HFFc6 (cell line): ENCODE results near the gene HEMGN. TPM values are rescaled to one million over a fixed set of nuclear protein-coding genes. Genes with fewer than 3 reads are reported as not detected.
A peak's percentile ranks its signal among the peaks of the same experiment; 100 is the strongest.

Experiments used
- DNase-seq: peaks from one replicate; pipeline ENCODE4 v3.0.0-alpha.2; 2018
- H3K27ac Mint-ChIP-seq: 2 replicates; pipeline ENCODE4 v1.8.0; 2020; ENCODE audit warnings: mild to moderate bottlenecking, mixed read lengths
- H3K27me3 Mint-ChIP-seq: 2 replicates; pipeline ENCODE4 v1.8.0; 2021; ENCODE audit warnings: mild to moderate bottlenecking, moderate library complexity, mixed read lengths; ENCODE audit not compliant: insufficient read depth
- H3K36me3 Mint-ChIP-seq: 2 replicates; pipeline ENCODE4 v1.8.0; 2021; ENCODE audit warnings: low read depth, mixed read lengths
- H3K4me1 Mint-ChIP-seq: 2 replicates; pipeline ENCODE4 v1.8.0; 2020; ENCODE audit warnings: low read depth, mixed read lengths
- H3K4me3 Mint-ChIP-seq: 2 replicates; pipeline ENCODE4 v1.8.0; 2020; ENCODE audit warnings: mild to moderate bottlenecking, moderate library complexity, mixed read lengths
- H3K9me3 Mint-ChIP-seq: 2 replicates; pipeline ENCODE4 v1.8.0; 2020; ENCODE audit warnings: mild to moderate bottlenecking, mixed read lengths
- total RNA-seq, 6 experiments: library from RNA; stranded (reverse); fragmentation: NEBNext Ultra II Directional; extraction: Animal tissue kit (Norgen Biotek cat#: 25700); gene quantifications; 2 replicates in 1 of 6; 3 replicates in 5 of 6; pipeline ENCODE4 v1.2.3, GENCODE V29; 2021
- TF ChIP-seq, protein P1 (sequence below): fragments of 200-600 bp; sonication (generic); IDR thresholded peaks from 2 replicates; pipeline ENCODE4 v1.5.0; 2021; ENCODE audit warnings: antibody characterized with exemption, mild to moderate bottlenecking

Gene HEMGN
- total RNA-seq, 6 experiments from 2014 or later = not detected

DNA sequence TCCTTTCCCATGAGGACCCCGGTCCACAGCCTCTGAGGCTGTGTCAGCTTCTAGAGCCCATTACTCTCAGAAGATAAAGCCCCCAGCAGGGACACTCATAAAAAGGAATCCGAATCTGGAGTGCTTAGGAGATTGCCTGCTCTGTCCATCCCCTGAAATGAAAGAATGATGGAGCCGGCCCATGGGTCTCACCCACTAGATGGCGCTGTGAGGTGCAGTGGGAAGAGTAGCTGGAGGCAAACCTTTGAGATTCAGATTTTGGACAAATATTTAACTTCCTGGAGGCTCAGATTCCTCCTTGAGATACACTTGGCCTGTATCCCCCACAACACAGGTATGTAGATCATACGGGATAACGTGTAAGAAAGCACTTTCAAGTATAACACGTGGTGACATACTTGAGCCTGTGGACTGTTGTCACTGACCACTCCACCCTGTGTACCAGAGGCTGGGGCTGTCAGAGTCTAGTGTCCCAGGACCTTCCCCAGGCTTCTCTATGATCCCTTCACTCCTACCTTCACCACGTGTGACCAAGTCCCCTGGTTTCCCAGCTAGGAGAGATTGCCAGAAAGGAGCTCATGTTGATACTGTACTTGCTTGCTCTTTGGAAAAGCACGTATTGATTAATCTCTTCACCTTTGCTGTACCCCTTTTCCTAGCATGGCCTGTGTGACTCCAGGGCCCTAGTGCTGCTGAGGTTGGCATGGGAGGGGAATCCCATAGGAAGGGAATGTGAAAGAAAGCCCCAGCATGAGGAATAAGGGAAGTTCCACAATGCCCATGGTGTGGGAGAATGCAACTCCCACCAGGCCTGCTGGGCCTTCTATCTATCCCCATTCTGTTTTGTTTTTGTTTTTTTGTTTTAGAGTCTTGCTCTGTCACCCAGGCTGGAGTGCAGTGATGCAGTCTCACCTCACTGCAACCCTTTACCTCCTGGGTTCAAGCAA is 47.8 kb downstream of the HEMGN start:
- Mint-ChIP-seq H3K27ac (no peak overlapping the region), H3K4me1 (peaks cover 1% of the 10 kb centered on the region; the same call in 1 of the 2 replicates), H3K4me3 (no peak overlapping the region), H3K9me3 (no peaks in the 10 kb centered on the region), H3K27me3 (no peaks in the 10 kb centered on the region; the same call in 1 of the 2 replicates), H3K36me3 (no peaks in the 10 kb centered on the region)
- TF ChIP-seq, protein P1, sequence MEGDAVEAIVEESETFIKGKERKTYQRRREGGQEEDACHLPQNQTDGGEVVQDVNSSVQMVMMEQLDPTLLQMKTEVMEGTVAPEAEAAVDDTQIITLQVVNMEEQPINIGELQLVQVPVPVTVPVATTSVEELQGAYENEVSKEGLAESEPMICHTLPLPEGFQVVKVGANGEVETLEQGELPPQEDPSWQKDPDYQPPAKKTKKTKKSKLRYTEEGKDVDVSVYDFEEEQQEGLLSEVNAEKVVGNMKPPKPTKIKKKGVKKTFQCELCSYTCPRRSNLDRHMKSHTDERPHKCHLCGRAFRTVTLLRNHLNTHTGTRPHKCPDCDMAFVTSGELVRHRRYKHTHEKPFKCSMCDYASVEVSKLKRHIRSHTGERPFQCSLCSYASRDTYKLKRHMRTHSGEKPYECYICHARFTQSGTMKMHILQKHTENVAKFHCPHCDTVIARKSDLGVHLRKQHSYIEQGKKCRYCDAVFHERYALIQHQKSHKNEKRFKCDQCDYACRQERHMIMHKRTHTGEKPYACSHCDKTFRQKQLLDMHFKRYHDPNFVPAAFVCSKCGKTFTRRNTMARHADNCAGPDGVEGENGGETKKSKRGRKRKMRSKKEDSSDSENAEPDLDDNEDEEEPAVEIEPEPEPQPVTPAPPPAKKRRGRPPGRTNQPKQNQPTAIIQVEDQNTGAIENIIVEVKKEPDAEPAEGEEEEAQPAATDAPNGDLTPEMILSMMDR = peak; percentile 89
- peak; percentile 11 for DNase-seq

DNA sequence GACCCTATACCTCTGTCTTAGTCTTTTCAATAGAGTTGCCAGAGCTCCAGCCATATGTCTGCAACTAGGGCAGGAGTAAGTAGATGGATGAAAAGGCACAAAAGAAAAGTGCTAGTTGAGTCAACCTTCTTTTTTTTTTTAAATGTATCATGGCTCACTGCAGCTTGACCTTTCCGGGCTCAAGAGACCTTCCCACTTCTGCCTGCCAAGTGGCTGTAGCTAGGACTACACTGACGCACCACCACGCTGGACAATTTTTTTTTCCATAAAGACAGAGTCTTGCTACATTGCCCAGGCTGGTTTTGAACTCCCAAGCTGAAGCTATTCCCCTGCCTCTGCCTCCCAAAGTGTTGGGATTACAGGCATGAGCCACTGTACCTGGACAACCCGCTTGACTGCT is 57.6 kb downstream of the HEMGN start:
- Mint-ChIP-seq H3K4me3 (no peak overlapping the region), H3K9me3 (no peaks in the 10 kb centered on the region), H3K36me3 (no peaks in the 10 kb centered on the region), H3K4me1 (peaks cover 38% of the 10 kb centered on the region), H3K27me3 (no peaks in the 10 kb centered on the region), H3K27ac (no peak overlapping the region)
- DNase-seq = peak; percentile 39
- TF ChIP-seq, protein P1 = no peak

Other genes with a start within 250 kb of the HEMGN start
- 10 to 100 TPM in 2 of 6 experiments, 1 to 10 TPM in 4; 6.5 to 10.7 (median 9.6) TPM for gene XPA, start 240.8 kb downstream of the HEMGN start, total RNA-seq
- 100 to 1,000 TPM in 4 of 6 experiments, 10 to 100 TPM in 2; 51.0 to 173 (median 158) TPM for gene FOXE1, start 84.9 kb downstream of the HEMGN start, total RNA-seq
- 10 to 100 TPM in 2 of 6 experiments, 1 to 10 TPM in 4; 8.4 to 10.9 (median 9.6) TPM for gene TRMO, start 15.7 kb downstream of the HEMGN start, total RNA-seq
- 100 to 1,000 TPM in 5 of 6 experiments, 10 to 100 TPM in 1; 99.6 to 165 (median 155) TPM for gene ANP32B, start 45.2 kb upstream of the HEMGN start, total RNA-seq
- gene NANS, start 118.6 kb upstream of the HEMGN start, total RNA-seq = 100 to 1,000 TPM in 4 of 6 experiments, 10 to 100 TPM in 2; 82.4 to 103 (median 101) TPM
- gene TRIM14, start 181.1 kb upstream of the HEMGN start, total RNA-seq = 10 to 100 TPM; 34.6 to 38.2 (median 36.0) TPM